Stimulated activated memory B cell treated with anti-CD40 and anti-IgM and Interleukin-4, amounts not matched to agents 10 μg/mL and 1 μg/mL and 100 μg/mL, for 72 hours (primary cell): ENCODE results near the gene PRKAR1B.
A peak's percentile ranks its signal among the peaks of the same experiment; 100 is the strongest.

Experiments
- ATAC-seq: fragments of 150-1000 bp; cut with Tn5 transposase; 2 replicates; pipeline ENCODE4 v1.10.0; 2021
- H3K27ac Mint-ChIP-seq: one replicate; pipeline ENCODE4 v1.8.0; 2022; ENCODE audit warnings: mild to moderate bottlenecking, mixed read lengths
- H3K27me3 Mint-ChIP-seq: one replicate; pipeline ENCODE4 v1.8.0; 2022; ENCODE audit warnings: mixed read lengths
- H3K36me3 Mint-ChIP-seq: one replicate; pipeline ENCODE4 v1.8.0; 2022; ENCODE audit warnings: mixed read lengths
- H3K4me1 Mint-ChIP-seq: one replicate; pipeline ENCODE4 v1.8.0; 2022; ENCODE audit warnings: mixed read lengths
- H3K4me3 Mint-ChIP-seq: one replicate; pipeline ENCODE4 v1.8.0; 2022; ENCODE audit warnings: mild to moderate bottlenecking, moderate library complexity, mixed read lengths
- H3K9me3 Mint-ChIP-seq: one replicate; pipeline ENCODE4 v1.8.0; 2022; ENCODE audit warnings: mixed read lengths

The PRKAR1B gene

GRCh38 chr7:725223-726005, 1.7 kb downstream of the PRKAR1B start:
- Mint-ChIP-seq H3K4me3 (peak overlapping the region; percentile 74), H3K27me3 (no peaks in the 10 kb centered on the region), H3K36me3 (peaks cover 58% of the 10 kb centered on the region), H3K9me3 (peaks cover 9% of the 10 kb centered on the region), H3K27ac (peak overlapping the region; percentile 72), H3K4me1 (peaks cover 30% of the 10 kb centered on the region)
- no peak for ATAC-seq

- no peaks in the 10 kb centered on the region for H3K27me3 Mint-ChIP-seq
- peaks cover 35% of the 10 kb centered on the region for H3K4me1 Mint-ChIP-seq
- ATAC-seq, result no peak
- H3K4me3 Mint-ChIP-seq, result no peak overlapping the region
- H3K27ac Mint-ChIP-seq, result peak overlapping the region; percentile 17
- peaks cover 52% of the 10 kb centered on the region for H3K36me3 Mint-ChIP-seq
- H3K9me3 Mint-ChIP-seq, result peaks cover 9% of the 10 kb centered on the region
Observed at GRCh38 chr7:724298-724697, 2.8 kb downstream of the PRKAR1B start.

- peak overlapping the region; percentile 17 for H3K27ac Mint-ChIP-seq
- H3K36me3 Mint-ChIP-seq, result peaks cover 52% of the 10 kb centered on the region
- no peak overlapping the region for H3K4me3 Mint-ChIP-seq
- H3K27me3 Mint-ChIP-seq, result no peaks in the 10 kb centered on the region
- no peak for ATAC-seq
- H3K4me1 Mint-ChIP-seq, result peaks cover 36% of the 10 kb centered on the region
- H3K9me3 Mint-ChIP-seq, result peaks cover 10% of the 10 kb centered on the region
Observed at GRCh38 chr7:723541-723940, 3.5 kb downstream of the PRKAR1B start.

GRCh38 chr7:721619-722248, 5.3 kb downstream of the PRKAR1B start:
- Mint-ChIP-seq H3K4me3 (no peak overlapping the region), H3K27me3 (no peaks in the 10 kb centered on the region), H3K27ac (no peak overlapping the region), H3K36me3 (peaks cover 58% of the 10 kb centered on the region), H3K4me1 (peaks cover 36% of the 10 kb centered on the region), H3K9me3 (peaks cover 12% of the 10 kb centered on the region)
- ATAC-seq, result no peak

DNA sequence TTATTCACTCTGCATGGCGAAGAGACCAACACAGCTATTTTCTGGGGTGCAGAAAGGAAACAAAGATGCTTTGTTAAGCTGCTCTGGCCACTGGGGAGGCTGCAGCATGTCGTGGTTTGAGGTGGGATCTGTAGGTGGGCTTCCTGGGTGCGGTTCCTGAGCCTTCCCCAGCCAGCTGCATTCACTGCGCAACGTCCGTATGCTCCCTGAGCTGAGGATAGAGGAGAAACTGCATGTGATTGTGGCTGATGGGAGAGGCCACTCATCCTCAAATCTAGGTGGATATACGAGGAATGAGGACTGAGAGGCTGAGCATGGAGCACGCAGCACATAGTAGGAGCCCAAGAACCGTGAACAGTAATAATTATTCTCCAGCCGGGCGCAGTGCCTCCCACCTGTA, 10.4 kb downstream of the PRKAR1B start:
- H3K27ac Mint-ChIP-seq, result no peak overlapping the region
- H3K27me3 Mint-ChIP-seq, result peaks cover 21% of the 10 kb centered on the region
- peaks cover 41% of the 10 kb centered on the region for H3K36me3 Mint-ChIP-seq
- peaks cover 9% of the 10 kb centered on the region for H3K9me3 Mint-ChIP-seq
- H3K4me1 Mint-ChIP-seq, result peaks cover 43% of the 10 kb centered on the region
- no peak overlapping the region for H3K4me3 Mint-ChIP-seq
- ATAC-seq, result no peak

DNA sequence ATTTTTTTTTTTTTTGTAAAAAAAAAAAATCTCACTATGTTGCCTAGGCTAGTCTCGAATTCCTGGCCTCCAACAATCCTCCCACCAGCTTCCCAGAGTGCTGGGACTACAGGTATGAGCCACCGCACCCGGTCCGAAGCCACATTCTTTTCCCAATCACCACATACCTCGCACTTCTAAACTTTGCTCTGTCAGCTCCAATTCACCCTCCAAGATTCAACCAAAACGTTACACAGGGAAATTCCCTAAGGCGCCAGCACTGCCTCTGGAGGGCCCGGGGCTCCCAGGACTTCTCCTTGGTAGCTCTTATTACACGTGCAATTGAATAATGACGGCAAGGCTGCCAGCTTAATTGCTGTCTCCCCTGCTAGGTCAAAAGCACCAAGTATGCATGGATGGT, 10.9 kb downstream of the PRKAR1B start:
- no peak for ATAC-seq
- peaks cover 8% of the 10 kb centered on the region for H3K9me3 Mint-ChIP-seq
- H3K27me3 Mint-ChIP-seq, result peaks cover 21% of the 10 kb centered on the region
- H3K4me1 Mint-ChIP-seq, result peaks cover 43% of the 10 kb centered on the region
- no peak overlapping the region for H3K4me3 Mint-ChIP-seq
- H3K36me3 Mint-ChIP-seq, result peaks cover 38% of the 10 kb centered on the region
- no peak overlapping the region for H3K27ac Mint-ChIP-seq

- Mint-ChIP-seq H3K9me3 (peaks cover 3% of the 10 kb centered on the region), H3K4me3 (no peak overlapping the region), H3K27ac (no peak overlapping the region), H3K4me1 (peaks cover 37% of the 10 kb centered on the region), H3K36me3 (peaks cover 38% of the 10 kb centered on the region), H3K27me3 (peaks cover 21% of the 10 kb centered on the region)
- no peak for ATAC-seq
Observed at GRCh38 chr7:714251-714671, 12.8 kb downstream of the PRKAR1B start.

- H3K27ac Mint-ChIP-seq, result no peak overlapping the region
- H3K36me3 Mint-ChIP-seq, result peaks cover 38% of the 10 kb centered on the region
- peaks cover 21% of the 10 kb centered on the region for H3K27me3 Mint-ChIP-seq
- peaks cover 3% of the 10 kb centered on the region for H3K9me3 Mint-ChIP-seq
- ATAC-seq, result no peak
- H3K4me3 Mint-ChIP-seq, result peak overlapping the region; percentile 63
- peaks cover 35% of the 10 kb centered on the region for H3K4me1 Mint-ChIP-seq
Observed at GRCh38 chr7:713488-714230, 13.4 kb downstream of the PRKAR1B start.

DNA sequence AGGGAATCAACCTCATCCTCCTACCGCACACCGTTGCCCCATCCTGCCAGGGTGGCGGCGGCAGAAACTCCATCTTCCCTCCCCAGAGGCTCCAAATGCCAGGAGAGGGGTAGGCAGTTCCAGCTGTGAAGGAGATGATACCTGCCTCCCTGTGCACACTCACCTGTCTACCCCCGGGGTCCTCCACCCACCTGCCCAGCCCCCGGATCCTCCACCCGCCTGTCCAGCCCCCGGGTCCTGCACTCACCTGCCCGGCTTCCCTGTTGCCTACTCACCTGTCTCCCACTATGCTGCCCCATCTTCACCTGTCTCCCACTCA, 14.0 kb downstream of the PRKAR1B start:
- Mint-ChIP-seq H3K4me1 (peaks cover 31% of the 10 kb centered on the region), H3K27ac (peak overlapping the region; percentile 38), H3K36me3 (peaks cover 39% of the 10 kb centered on the region), H3K27me3 (peaks cover 21% of the 10 kb centered on the region), H3K4me3 (peak overlapping the region; percentile 65), H3K9me3 (no peaks in the 10 kb centered on the region)
- ATAC-seq, result no peak

DNA sequence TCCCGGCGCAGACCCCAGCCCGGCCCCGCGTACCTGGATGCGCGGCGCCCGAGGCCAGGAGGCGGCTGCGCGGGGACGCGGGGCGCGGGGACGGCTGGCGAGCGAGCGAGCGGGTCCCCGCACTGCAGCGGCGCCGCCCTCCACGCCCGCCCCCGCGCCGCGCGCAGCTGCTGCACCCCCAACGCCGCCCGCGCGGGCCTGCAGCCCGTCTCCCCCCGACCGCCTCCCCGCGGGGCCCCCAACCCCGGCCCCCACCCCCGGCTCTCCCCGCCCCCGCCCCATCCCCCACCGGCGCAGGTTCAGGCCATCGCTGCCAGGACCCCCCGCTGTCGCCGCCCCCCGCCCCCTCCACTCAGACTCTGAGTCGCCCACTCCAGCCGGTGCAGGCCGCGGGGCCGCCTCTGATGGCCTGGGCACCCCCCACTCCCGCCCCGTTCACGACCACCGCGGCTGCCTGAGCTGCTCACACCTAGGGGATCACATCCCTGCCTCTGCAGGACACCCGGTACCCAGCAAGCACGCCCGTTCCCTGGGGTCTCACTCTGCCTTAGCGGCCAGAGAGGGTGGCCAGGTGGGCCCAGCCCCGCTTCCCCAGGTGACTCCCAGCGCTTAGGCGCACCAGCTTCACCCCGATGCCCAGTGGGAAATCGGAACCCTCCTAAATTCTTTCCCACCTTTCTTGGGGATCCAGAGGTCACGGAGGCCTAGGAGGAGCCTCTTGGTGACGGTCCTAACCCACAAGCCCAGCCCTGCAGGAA, 14.5 kb downstream of the PRKAR1B start:
- H3K4me1 Mint-ChIP-seq, result peaks cover 31% of the 10 kb centered on the region
- H3K27me3 Mint-ChIP-seq, result peaks cover 21% of the 10 kb centered on the region
- ATAC-seq, result peak; percentile 31
- no peaks in the 10 kb centered on the region for H3K9me3 Mint-ChIP-seq
- H3K27ac Mint-ChIP-seq, result peak overlapping the region; percentile 38
- H3K36me3 Mint-ChIP-seq, result peaks cover 45% of the 10 kb centered on the region
- H3K4me3 Mint-ChIP-seq, result peak overlapping the region; percentile 65

DNA sequence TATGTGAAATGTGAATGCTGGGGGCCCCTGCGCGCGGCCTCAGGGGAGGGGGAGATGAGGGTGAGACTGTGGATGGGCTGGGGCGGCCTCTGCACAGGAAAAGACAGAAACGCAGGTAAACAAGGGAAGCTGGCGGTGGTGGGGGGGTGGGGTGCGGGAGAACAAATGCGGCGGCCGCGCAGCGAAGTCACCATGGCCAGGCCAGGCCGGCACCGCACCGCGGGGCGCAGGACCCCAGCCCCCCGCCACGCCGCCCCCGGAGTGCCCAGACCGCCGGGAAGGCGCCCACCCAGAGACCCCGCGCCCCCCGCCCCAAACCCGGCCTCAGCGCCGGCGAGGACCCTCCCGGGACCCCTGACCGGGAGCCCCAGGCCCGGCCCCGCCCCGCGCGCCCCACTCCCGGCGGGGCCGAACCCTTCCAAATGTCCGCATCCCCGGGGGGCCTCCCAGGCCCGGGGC, 15.1 kb downstream of the PRKAR1B start:
- ATAC-seq, result peak; percentile 49
- Mint-ChIP-seq H3K36me3 (peaks cover 46% of the 10 kb centered on the region), H3K9me3 (no peaks in the 10 kb centered on the region), H3K4me1 (peaks cover 26% of the 10 kb centered on the region), H3K27ac (no peak overlapping the region), H3K4me3 (peak overlapping the region; percentile 28), H3K27me3 (peaks cover 21% of the 10 kb centered on the region)

GRCh38 chr7:711093-711921, 15.8 kb downstream of the PRKAR1B start:
- Mint-ChIP-seq H3K27ac (no peak overlapping the region), H3K9me3 (no peaks in the 10 kb centered on the region), H3K36me3 (peaks cover 46% of the 10 kb centered on the region), H3K27me3 (peaks cover 21% of the 10 kb centered on the region), H3K4me3 (peak overlapping the region; percentile 28), H3K4me1 (peaks cover 22% of the 10 kb centered on the region)
- ATAC-seq, result no peak

DNA sequence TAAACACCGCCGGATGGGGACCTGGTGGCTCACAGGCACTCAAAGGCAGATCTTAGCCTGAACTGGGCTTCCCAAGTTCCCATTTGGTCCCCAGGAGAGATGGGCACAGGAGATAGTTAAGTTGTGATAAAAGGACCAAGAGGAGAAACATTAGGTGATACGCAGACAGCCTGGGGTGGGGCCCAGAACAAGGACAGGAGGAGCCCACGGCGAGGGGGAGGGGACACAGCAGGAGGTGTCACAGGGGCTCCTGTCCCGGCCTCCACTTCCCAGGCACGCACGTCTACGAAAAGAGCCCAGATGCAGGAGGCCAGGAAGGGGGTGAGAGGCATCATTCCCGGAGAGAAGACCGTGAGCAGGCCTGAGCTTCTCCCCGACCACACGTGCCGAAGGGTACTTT, 16.9 kb downstream of the PRKAR1B start:
- H3K36me3 Mint-ChIP-seq, result peaks cover 46% of the 10 kb centered on the region

GRCh38 chr7:707296-708000, 19.6 kb downstream of the PRKAR1B start:
- Mint-ChIP-seq H3K27ac (no peak overlapping the region), H3K36me3 (peaks cover 52% of the 10 kb centered on the region), H3K9me3 (peaks cover 7% of the 10 kb centered on the region), H3K4me1 (no peaks in the 10 kb centered on the region), H3K4me3 (no peak overlapping the region), H3K27me3 (no peaks in the 10 kb centered on the region)
- no peak for ATAC-seq

More for the DNA sequence above, 16.9 kb downstream of the PRKAR1B start:
- H3K4me1 Mint-ChIP-seq, result peaks cover 19% of the 10 kb centered on the region
- peaks cover 21% of the 10 kb centered on the region for H3K27me3 Mint-ChIP-seq
- no peak for ATAC-seq
- H3K4me3 Mint-ChIP-seq, result no peak overlapping the region
- no peak overlapping the region for H3K27ac Mint-ChIP-seq
- no peaks in the 10 kb centered on the region for H3K9me3 Mint-ChIP-seq
